Neural progenitor cell (in vitro differentiated cells): ENCODE measurements around the gene SELENOM.

ENCODE experiments used
- EZH2 ChIP-seq: fragments of 200-600 bp; sonication (generic); IDR thresholded peaks from 2 replicates; pipeline ENCODE4 v1.6.1; 2017; ENCODE audit warnings: antibody characterized with exemption, mild to moderate bottlenecking, moderate library complexity
- EZH2phosphoT487 ChIP-seq: fragments of 200-600 bp; sonication (generic); IDR thresholded peaks from 2 replicates; pipeline ENCODE4 v1.6.1; 2017; ENCODE audit warnings: antibody characterized with exemption
- TF ChIP-seq, protein P1 (sequence below): fragments of 200-600 bp; sonication (generic); IDR thresholded peaks from 2 replicates; pipeline ENCODE4 v1.5.1; 2017; ENCODE audit warnings: antibody characterized with exemption, mild to moderate bottlenecking

DNA sequence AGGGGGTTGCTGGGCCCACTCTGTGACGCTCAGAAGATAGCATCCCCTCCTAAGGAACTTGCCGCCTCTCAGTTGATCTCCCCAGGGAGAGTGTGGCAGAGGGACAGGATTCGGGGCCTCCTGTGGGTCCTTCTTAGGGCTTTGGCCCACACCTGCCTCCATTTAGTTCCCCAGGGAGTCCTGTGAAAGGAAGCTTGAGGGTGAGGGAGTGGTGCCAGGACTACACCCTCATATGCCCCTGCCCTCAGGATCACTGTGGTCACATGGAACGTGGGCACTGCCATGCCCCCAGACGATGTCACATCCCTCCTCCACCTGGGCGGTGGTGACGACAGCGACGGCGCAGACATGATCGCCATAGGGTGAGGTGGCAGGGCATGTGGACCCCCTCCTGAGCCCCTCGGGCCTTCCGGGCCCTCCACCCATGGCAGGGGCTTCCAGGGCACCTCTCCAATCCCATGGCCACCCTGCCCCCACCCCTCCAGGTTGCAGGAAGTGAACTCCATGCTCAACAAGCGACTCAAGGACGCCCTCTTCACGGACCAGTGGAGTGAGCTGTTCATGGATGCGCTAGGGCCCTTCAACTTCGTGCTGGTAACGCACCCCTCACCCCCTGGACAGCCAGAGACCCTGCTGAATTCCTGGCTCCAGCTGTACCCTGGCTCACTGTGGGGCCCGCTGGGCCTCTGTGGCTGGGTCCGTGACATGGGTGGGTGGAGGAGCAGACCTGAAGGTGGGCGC is 18.9 kb upstream of the SELENOM start:
- TF ChIP-seq, protein P1, sequence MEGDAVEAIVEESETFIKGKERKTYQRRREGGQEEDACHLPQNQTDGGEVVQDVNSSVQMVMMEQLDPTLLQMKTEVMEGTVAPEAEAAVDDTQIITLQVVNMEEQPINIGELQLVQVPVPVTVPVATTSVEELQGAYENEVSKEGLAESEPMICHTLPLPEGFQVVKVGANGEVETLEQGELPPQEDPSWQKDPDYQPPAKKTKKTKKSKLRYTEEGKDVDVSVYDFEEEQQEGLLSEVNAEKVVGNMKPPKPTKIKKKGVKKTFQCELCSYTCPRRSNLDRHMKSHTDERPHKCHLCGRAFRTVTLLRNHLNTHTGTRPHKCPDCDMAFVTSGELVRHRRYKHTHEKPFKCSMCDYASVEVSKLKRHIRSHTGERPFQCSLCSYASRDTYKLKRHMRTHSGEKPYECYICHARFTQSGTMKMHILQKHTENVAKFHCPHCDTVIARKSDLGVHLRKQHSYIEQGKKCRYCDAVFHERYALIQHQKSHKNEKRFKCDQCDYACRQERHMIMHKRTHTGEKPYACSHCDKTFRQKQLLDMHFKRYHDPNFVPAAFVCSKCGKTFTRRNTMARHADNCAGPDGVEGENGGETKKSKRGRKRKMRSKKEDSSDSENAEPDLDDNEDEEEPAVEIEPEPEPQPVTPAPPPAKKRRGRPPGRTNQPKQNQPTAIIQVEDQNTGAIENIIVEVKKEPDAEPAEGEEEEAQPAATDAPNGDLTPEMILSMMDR, result no peak
- no peak for TF ChIP-seq EZH2phosphoT487
- no peak for TF ChIP-seq EZH2
